Stimulated activated CD4-positive, alpha-beta T cell treated with anti-CD3 and anti-CD28 coated beads, Interleukin-1b, Interleukin-23, amount 100 ng/mL, for 48 hours (primary cell): ENCODE results near the gene BAZ1A.
"Not testable (repeated sequence)": the region's sequence is repeated elsewhere in the genome, so short reads cannot be mapped to it uniquely, and the experiment has no call there.

Experiments
- DNase-seq: peaks from one replicate; pipeline ENCODE4 v3.0.0-alpha.2; 2020

BAZ1A gene

GRCh38 chr14:34785223-34786006, 89.7 kb downstream of the BAZ1A start:
- DNase-seq, result no peak

DNA sequence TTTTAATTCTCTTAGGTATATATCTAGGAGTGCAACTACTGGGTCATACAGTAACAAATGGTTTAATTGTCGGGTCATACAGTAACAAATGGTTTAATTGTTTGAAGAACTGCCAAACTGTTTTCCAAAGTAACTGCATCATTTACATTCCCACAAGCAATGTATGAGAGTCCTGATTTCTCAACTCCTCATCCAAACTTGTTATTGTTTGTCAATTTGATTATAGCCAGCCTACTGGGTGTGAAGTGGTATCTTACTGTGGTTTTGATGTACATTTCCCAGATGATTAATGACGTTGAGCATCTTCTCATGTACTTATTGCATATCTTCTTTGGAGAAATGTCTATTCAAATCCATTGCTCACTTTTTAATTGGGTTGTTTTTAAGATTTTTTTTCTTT, 93.1 kb downstream of the BAZ1A start:
- no peak for DNase-seq

GRCh38 chr14:34781242-34781641, 93.9 kb downstream of the BAZ1A start:
- DNase-seq, result no peak

- no peak for DNase-seq
Observed at GRCh38 chr14:34780646-34781045, 94.5 kb downstream of the BAZ1A start.

DNA sequence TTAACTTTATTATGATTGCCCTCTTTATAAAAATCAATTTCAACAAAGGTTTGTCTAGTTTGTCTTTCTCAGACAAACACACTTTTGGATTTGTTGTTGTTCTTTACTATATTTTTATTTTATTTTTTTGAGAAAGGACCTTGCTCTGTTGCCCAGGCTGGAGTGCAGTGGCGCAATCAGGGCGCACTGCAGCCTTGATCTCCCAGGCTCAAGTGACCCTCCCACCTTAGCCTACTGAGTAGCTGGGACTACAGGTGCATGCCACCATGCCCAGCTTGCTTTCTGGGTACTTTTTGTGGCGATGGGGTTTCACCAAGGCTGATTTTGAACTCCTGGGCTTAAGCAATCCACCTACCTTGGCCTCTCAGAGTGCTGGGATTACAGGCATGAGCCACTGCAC, 96.4 kb downstream of the BAZ1A start:
- DNase-seq, result no peak

DNA sequence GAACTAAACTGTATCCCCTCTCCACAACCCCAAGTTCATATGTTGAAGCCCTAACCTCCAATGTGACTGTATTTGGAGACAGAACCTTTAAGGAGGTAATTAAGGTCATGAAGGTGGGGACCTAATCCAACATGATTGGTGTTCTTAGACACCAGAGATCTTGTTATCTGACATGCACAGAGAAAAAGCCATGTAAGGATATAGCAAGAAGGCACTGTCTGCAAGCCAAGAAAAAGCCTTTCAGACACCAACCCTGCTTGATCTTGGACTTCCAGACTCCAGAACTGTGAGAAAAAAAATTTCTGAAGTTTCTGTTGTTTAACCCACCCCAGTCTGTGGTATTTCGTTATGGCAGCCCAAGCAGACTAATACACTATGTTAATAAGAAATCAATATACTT, 98.5 kb downstream of the BAZ1A start:
- DNase-seq, result no peak

GRCh38 chr14:34775922-34776321, 99.2 kb downstream of the BAZ1A start:
- DNase-seq, result no peak

- no peak for DNase-seq
Observed at GRCh38 chr14:34775342-34775741, 99.8 kb downstream of the BAZ1A start.

- no peak for DNase-seq
Observed at GRCh38 chr14:34770901-34771300, 104.3 kb downstream of the BAZ1A start.

GRCh38 chr14:34766606-34767005, 108.6 kb downstream of the BAZ1A start:
- no peak for DNase-seq

GRCh38 chr14:34766060-34766459, 109.1 kb downstream of the BAZ1A start:
- DNase-seq, result no peak

DNA sequence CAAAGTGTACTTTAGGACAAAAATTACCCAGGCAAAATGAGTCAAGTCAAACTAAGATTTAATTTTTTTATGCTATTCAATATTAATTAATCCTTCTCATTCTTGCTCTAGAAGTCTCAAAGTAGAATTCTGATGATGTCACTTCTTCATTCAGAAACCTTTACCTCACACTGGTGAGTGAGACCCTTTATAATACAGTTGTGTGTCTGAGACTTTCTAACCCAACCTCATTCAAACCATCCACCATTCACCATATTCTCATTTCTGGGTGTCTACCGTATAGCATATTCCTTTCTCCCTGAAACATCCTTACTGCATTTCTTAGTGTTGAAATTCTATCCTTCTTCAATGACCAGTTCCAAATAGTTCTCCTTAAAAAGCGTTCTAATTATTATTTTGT, 119.9 kb downstream of the BAZ1A start:
- no peak for DNase-seq

GRCh38 chr14:34754687-34755086, 120.5 kb downstream of the BAZ1A start:
- no peak for DNase-seq

DNA sequence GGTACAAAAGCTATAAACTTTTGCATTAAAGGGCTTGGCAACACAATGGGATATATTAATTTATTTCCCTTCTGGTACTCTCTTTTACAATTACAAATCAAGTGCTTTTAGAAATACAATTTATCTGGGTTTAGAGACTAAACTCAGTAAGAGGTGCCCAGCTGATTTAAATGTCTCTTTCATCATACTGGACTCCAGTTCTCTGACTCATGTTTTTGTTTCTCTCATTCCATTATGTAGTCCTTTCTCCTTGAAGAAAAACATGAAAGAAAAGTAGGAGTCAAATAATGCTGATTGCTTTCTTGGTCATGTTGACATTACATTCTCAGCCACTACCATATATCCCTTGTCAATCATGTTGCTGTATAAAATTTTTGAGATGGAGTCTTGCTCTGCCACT, 124.5 kb downstream of the BAZ1A start:
- no peak for DNase-seq

DNA sequence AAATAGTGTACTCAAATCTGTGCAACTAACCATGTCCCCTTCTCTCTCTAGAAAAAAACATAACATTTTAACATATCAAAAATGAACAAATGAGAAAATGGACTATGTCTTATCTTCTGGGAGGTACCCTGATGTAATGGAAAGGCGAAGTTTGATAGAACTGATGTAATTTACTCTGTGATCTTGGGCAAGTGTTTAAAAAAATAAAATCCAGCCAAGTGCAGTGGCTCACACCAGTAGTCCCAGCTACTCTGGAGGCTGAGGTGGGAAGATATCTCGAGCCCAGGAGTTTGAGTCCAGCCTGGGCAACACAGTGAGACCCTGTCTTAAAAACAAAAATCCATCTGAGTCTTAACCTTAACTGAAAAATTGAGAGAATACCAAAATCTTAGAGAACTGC, 124.9 kb downstream of the BAZ1A start:
- no peak for DNase-seq

GRCh38 chr14:34749408-34749807, 125.8 kb downstream of the BAZ1A start:
- DNase-seq, result no peak

- no peak for DNase-seq
Observed at GRCh38 chr14:34742270-34743115, 132.7 kb downstream of the BAZ1A start.

GRCh38 chr14:34741840-34742239, 133.3 kb downstream of the BAZ1A start:
- no peak for DNase-seq

DNA sequence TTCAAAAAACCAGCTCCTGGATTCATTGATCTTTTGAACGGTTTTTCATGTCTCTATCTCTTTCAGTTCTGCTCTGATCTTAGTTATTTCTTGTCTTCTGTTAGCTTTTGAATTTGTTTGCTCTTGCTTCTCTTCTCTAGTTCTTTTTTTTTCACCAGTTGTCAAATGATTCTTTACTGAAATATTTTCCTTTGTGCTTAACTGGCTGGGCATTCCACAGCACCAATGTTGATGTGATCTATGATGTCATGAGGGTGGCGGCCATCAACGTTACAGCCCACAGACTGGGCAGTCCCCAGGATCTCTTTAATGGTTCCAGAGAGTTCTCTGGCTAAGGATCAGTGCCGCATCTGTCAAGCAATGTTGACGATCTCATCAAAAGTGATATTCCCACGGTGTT, 135.0 kb downstream of the BAZ1A start:
- not testable (repeated sequence) for DNase-seq

DNA sequence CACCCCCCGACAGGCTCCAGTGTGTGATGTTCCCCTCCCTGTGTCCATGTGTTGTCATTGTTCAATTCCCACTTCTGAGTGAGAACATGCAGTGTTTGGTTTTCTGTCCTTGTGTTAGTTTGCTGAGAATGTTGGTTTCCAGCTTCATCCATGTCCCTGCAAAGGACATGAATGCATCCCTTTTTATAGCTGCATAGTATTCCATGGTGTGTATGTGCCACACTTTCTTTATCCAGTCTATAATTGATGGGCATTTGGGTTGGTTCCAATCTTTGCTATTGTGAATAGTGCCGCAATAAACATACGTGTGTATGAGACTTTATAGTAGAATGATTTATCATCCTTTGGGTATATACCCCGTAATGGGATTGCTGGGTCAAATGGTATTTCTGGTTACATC, 138.1 kb downstream of the BAZ1A start:
- not testable (repeated sequence) for DNase-seq

GRCh38 chr14:34733245-34733644, 141.9 kb downstream of the BAZ1A start:
- no peak for DNase-seq

DNA sequence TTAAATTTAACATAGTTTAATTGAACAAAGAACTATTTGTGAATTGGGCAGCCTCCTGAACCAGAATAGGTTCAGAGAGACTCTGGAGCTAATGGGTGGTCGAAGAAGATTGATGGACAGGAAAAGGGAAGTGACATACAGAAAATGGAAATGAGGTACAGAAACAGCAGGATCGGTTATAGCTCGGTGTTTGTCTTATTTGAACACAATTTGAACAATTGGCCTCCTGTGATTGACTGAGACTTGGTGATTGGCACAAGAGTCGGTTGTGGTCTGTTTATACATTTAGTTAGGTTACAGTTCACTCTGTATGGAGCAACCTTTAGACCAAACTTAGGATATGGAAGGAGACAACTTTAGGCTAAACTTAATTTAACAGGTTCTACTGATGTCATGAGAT, 142.4 kb downstream of the BAZ1A start:
- no peak for DNase-seq

- DNase-seq, result no peak
Observed at GRCh38 chr14:34723867-34724266, 151.3 kb downstream of the BAZ1A start.
